VCaP (cell line): ENCODE data around the gene PREX1.

Experiments
- H3K27ac ChIP-seq: fragments of 450-650 bp; 2 replicates; pipeline ENCODE4 v1.5.1; 2017
- TF ChIP-seq, protein P1 (sequence below): fragments of 450-650 bp; conservative IDR thresholded peaks from 2 replicates; pipeline ENCODE4 v1.5.1; 2017; ENCODE audit warnings: mild to moderate bottlenecking, moderate library complexity

The PREX1 gene

DNA sequence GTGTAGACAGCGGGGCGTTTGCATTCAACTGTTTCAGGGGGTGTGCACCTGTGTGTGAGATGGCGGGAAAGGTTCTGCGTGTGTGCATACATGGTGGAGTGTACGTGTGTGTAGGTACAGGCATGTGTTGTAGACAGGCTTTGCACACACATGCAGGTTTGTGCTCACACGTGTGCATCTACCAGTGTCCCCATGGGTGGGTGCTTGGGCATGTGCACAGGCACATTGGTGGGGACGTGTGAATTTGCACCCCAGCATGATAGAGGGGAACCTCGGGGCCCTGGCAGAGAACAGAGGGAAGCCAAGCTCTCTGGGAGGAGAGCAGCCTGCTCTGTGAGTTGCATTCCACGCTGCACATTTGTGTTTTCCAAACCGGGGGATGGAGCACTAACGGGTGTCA, 250.2 kb downstream of the PREX1 start:
- H3K27ac ChIP-seq = no peak overlapping the region
- TF ChIP-seq, protein P1, sequence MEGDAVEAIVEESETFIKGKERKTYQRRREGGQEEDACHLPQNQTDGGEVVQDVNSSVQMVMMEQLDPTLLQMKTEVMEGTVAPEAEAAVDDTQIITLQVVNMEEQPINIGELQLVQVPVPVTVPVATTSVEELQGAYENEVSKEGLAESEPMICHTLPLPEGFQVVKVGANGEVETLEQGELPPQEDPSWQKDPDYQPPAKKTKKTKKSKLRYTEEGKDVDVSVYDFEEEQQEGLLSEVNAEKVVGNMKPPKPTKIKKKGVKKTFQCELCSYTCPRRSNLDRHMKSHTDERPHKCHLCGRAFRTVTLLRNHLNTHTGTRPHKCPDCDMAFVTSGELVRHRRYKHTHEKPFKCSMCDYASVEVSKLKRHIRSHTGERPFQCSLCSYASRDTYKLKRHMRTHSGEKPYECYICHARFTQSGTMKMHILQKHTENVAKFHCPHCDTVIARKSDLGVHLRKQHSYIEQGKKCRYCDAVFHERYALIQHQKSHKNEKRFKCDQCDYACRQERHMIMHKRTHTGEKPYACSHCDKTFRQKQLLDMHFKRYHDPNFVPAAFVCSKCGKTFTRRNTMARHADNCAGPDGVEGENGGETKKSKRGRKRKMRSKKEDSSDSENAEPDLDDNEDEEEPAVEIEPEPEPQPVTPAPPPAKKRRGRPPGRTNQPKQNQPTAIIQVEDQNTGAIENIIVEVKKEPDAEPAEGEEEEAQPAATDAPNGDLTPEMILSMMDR = no peak

- TF ChIP-seq, protein P1 = no peak
- H3K27ac ChIP-seq = no peak overlapping the region
Observed at GRCh38 chr20:48574383-48574782, 253.4 kb downstream of the PREX1 start.
